ENCODE results near the gene CFAP74.
A peak's percentile ranks its signal among the peaks of the same experiment; 100 is the strongest.

Gene CFAP74

GRCh38 chr1:1892763-1893120 lies 110.8 kb downstream of the CFAP74 start:
- Histone ChIP-seq H3K36me3 (ENCODE audit: control insufficient read depth in 2 of 2, insufficient read depth in 1 of 2, low read length in 2 of 2) (no peaks in the 10 kb centered on the region), H3K4me1 (ENCODE audit: control insufficient read depth, insufficient read depth, low read length) (peaks cover 8% of the 10 kb centered on the region), H3K9me3 (ENCODE audit: control insufficient read depth, insufficient read depth, low read depth, low read length) (no peaks in the 10 kb centered on the region), H3K4me3 (ENCODE audit: low read depth, low read length) (no peak overlapping the region), H3K27ac (ENCODE audit: extremely low read depth, low read depth, low read length) (no peak overlapping the region)
- POLR2A ChIA-PET: no interaction called here
- CTCF ChIA-PET: interaction anchor here (0.8 kb wide), 1 partner anchor 133 kb away, joined by 4 read pairs; no protein-coding TSS in a partner anchor
- TF ChIP-seq ZNF248 (tag by site-specific recombination; IDR thresholded peaks at IDR 0.05) (no peak), ZNF629 (tag by site-specific recombination; IDR thresholded peaks at IDR 0.05) (no peak), ZNF701 (tag by site-specific recombination; IDR thresholded peaks at IDR 0.05) (no peak), SP7 (tag by site-specific recombination; IDR thresholded peaks at IDR 0.05) (no peak), EGR2 (tag by site-specific recombination; IDR thresholded peaks at IDR 0.05; ENCODE audit: low read depth) (no peak), ZNF791 (tag by site-specific recombination; IDR thresholded peaks at IDR 0.05) (no peak), ZNF10 (tag by site-specific recombination; IDR thresholded peaks at IDR 0.05) (no peak), ZNF768 (tag by site-specific recombination; IDR thresholded peaks at IDR 0.05) (no peak)
- TF ChIP-seq, protein P1, sequence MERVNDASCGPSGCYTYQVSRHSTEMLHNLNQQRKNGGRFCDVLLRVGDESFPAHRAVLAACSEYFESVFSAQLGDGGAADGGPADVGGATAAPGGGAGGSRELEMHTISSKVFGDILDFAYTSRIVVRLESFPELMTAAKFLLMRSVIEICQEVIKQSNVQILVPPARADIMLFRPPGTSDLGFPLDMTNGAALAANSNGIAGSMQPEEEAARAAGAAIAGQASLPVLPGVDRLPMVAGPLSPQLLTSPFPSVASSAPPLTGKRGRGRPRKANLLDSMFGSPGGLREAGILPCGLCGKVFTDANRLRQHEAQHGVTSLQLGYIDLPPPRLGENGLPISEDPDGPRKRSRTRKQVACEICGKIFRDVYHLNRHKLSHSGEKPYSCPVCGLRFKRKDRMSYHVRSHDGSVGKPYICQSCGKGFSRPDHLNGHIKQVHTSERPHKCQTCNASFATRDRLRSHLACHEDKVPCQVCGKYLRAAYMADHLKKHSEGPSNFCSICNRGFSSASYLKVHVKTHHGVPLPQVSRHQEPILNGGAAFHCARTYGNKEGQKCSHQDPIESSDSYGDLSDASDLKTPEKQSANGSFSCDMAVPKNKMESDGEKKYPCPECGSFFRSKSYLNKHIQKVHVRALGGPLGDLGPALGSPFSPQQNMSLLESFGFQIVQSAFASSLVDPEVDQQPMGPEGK (tag by site-specific recombination; IDR thresholded peaks at IDR 0.05): no peak

- Histone ChIP-seq H3K36me3 (ENCODE audit: control insufficient read depth in 2 of 2, insufficient read depth in 1 of 2, low read length in 2 of 2) (no peaks in the 10 kb centered on the region), H3K4me3 (ENCODE audit: low read depth, low read length) (peak overlapping the region; percentile 88; the same call in 1 of the 2 replicates), H3K9me3 (ENCODE audit: control insufficient read depth, insufficient read depth, low read depth, low read length) (no peaks in the 10 kb centered on the region), H3K4me1 (ENCODE audit: control insufficient read depth, insufficient read depth, low read length) (peaks cover 8% of the 10 kb centered on the region), H3K27ac (ENCODE audit: extremely low read depth, low read depth, low read length) (peak overlapping the region; percentile 68)
- TF ChIP-seq, protein P2, sequence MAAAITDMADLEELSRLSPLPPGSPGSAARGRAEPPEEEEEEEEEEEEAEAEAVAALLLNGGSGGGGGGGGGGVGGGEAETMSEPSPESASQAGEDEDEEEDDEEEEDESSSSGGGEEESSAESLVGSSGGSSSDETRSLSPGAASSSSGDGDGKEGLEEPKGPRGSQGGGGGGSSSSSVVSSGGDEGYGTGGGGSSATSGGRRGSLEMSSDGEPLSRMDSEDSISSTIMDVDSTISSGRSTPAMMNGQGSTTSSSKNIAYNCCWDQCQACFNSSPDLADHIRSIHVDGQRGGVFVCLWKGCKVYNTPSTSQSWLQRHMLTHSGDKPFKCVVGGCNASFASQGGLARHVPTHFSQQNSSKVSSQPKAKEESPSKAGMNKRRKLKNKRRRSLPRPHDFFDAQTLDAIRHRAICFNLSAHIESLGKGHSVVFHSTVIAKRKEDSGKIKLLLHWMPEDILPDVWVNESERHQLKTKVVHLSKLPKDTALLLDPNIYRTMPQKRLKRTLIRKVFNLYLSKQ (tag by site-specific recombination; IDR thresholded peaks at IDR 0.05; ENCODE audit: borderline replicate concordance): no peak
- TF ChIP-seq, protein P3, sequence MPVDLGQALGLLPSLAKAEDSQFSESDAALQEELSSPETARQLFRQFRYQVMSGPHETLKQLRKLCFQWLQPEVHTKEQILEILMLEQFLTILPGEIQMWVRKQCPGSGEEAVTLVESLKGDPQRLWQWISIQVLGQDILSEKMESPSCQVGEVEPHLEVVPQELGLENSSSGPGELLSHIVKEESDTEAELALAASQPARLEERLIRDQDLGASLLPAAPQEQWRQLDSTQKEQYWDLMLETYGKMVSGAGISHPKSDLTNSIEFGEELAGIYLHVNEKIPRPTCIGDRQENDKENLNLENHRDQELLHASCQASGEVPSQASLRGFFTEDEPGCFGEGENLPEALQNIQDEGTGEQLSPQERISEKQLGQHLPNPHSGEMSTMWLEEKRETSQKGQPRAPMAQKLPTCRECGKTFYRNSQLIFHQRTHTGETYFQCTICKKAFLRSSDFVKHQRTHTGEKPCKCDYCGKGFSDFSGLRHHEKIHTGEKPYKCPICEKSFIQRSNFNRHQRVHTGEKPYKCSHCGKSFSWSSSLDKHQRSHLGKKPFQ (tag by site-specific recombination; IDR thresholded peaks at IDR 0.05): no peak
- TF ChIP-seq KLF1 (tag by site-specific recombination; IDR thresholded peaks at IDR 0.05) (0 out of 2 replicates have a peak, but pooled peaks have one; percentile 8), PRDM1 (tag by site-specific recombination; IDR thresholded peaks at IDR 0.05) (peak; percentile 55), ZNF624 (tag by site-specific recombination; IDR thresholded peaks at IDR 0.05) (no peak)
- ChIA-PET POLR2A (interaction anchor here (1.0 to 1.3 kb wide), 3 partner anchors 8 to 34 kb away, joined by 3 to 4 read pairs (median 4); no protein-coding TSS in a partner anchor), CTCF (interaction anchor here (0.8 to 1.5 kb wide), 2 partner anchors 13 to 133 kb away, joined by 4 read pairs; no protein-coding TSS in a partner anchor)
Observed at GRCh38 chr1:1892079-1892762, 111.4 kb downstream of the CFAP74 start.

DNA sequence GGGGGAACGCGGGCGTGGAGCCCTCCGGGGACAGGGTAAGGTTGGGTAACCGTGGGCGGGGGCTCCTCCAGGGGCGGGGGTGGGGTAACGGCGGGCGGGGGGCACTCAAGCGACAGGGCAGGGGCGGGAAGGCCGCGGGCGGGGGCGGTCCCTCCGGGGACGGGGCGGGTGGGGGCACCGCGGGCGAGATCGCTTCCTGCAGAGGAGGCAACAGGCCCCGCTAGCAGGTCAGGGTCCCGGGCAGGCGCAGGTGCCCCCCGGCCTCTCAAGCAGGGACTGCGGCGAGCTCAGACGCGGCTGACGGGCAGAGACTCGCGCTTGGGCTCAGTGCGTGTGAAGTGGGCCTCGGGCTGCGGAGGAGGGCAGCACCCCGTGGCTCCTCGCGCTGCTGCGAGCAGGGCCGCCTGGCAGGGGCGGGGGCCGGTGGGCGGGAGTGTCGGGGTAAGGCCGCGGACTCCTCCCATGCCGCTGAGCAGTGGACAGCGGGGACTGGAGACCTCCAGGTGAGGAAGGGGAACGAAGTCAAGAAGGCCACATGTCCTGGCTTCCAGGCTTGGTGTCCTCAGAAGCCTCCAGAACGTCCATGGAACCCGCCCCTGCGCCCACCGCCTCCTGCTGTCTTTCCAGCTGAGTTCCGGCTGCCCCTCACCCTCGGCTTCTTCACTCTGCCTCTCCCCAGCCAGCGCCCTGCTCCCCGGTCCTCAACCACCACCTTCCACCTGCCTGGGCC lies 112.1 kb downstream of the CFAP74 start:
- Histone ChIP-seq H3K4me1 (ENCODE audit: control insufficient read depth, insufficient read depth, low read length) (peaks cover 8% of the 10 kb centered on the region), H3K36me3 (ENCODE audit: control insufficient read depth in 2 of 2, insufficient read depth in 1 of 2, low read length in 2 of 2) (no peaks in the 10 kb centered on the region), H3K9me3 (ENCODE audit: control insufficient read depth, insufficient read depth, low read depth, low read length) (no peaks in the 10 kb centered on the region), H3K4me3 (ENCODE audit: low read depth, low read length) (peak overlapping the region; percentile 88), H3K27ac (ENCODE audit: extremely low read depth, low read depth, low read length) (peak overlapping the region; percentile 96)
- CTCF ChIA-PET: interaction anchor here (0.6 to 1.5 kb wide), 3 partner anchors 14 to 132 kb away, joined by 4 to 5 read pairs (median 4); no protein-coding TSS in a partner anchor
- POLR2A ChIA-PET: interaction anchor here (1.0 to 1.3 kb wide), 3 partner anchors 9 to 33 kb away, joined by 3 to 4 read pairs (median 4); no protein-coding TSS in a partner anchor
- TF ChIP-seq ZNF426 (tag by site-specific recombination; IDR thresholded peaks at IDR 0.05) (no peak), ZNF510 (tag by site-specific recombination; IDR thresholded peaks at IDR 0.05; ENCODE audit: insufficient replicate concordance) (no peak), SALL2 (tag by site-specific recombination; IDR thresholded peaks at IDR 0.05; ENCODE audit: borderline replicate concordance) (no peak), ZNF658 (tag by site-specific recombination; IDR thresholded peaks at IDR 0.05) (no peak), ZNF530 (tag by site-specific recombination; IDR thresholded peaks at IDR 0.05; ENCODE audit: low read depth) (no peak), ZNF121 (tag by site-specific recombination; IDR thresholded peaks at IDR 0.05) (no peak), ZNF138 (tag by site-specific recombination; IDR thresholded peaks at IDR 0.05; ENCODE audit: borderline replicate concordance) (no peak), PRDM4 (tag by site-specific recombination; IDR thresholded peaks at IDR 0.05) (no peak)
